ENCODE results near the gene TNS3.

Gene TNS3

DNA sequence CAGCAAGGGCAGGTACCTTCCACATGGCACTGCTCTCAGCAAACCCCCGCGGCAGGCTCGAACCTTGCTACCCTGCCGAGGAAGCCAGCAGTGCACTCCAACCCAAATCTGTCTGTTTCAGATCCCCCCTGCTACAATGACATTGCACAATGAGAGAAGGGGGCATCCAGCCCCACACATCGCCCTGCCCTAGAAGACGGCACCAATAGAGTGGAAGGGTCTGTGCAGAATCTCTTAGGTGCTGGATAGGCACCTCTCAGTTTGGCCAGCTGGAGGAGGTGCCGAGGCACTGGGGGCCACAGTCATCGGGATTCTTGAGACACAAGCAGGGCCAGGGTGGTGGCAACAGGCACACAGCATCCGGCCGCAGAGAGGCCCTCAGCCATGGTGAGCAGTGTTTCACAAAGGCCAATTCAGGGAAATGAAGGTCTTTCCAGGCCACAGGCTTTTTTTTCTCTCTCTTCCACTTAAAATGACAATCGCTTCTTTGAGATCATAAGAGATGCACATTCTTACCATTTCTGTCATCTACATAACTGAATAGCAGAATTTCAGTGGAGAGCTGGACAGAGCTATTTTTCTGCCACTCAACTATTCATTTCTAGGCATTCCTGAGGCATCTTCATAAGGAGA lies 281.3 kb downstream of the TNS3 start:
- Histone ChIP-seq H3K9me3 (ENCODE audit: control insufficient read depth, low read length) (no peaks in the 10 kb centered on the region), H3K9ac (ENCODE audit: low read length) (no peak overlapping the region), H3K27me3 (ENCODE audit: control insufficient read depth in 1 of 2, insufficient read depth in 1 of 2, low read length in 2 of 2) (no peaks in the 10 kb centered on the region), H3K27ac (ENCODE audit: low read length, poor library complexity, severe bottlenecking) (no peak overlapping the region), H2BK15ac (ENCODE audit: low read depth, poor library complexity, severe bottlenecking) (no peak overlapping the region), H2BK120ac (ENCODE audit: low read depth, low read length) (no peak overlapping the region), H3K18ac (ENCODE audit: low read depth in 1 of 2, low read length in 2 of 2) (peak overlapping the region; percentile 19 to 71), H2BK12ac (ENCODE audit: low read length in 2 of 2) (peak overlapping the region in 1 of 2 experiments; percentile 37), H4K91ac (ENCODE audit: low read length) (peak overlapping the region; percentile 44), H3K4me3 (ENCODE audit: insufficient read depth in 1 of 2, low read depth in 1 of 2, low read length in 2 of 2) (no peak overlapping the region), H2AK5ac (ENCODE audit: low read length, severe bottlenecking) (no peak overlapping the region), H2BK5ac (ENCODE audit: low read depth, low read length, poor library complexity, severe bottlenecking) (no peak overlapping the region), H3K4me1 (ENCODE audit: control insufficient read depth, insufficient read depth, low read depth, low read length) (peaks cover 10% of the 10 kb centered on the region), H3K4me2 (ENCODE audit: low read length, poor library complexity, severe bottlenecking) (no peak overlapping the region), H4K8ac (ENCODE audit: low read length) (no peak overlapping the region), H3K79me1 (replicated peaks; ENCODE audit: low read length, poor library complexity, severe bottlenecking) (peaks cover 28% of the 10 kb centered on the region), H3K14ac (ENCODE audit: low read length in 2 of 2) (peak overlapping the region in 1 of 2 experiments; percentile 4), H3K4ac (ENCODE audit: low read depth in 1 of 2, low read length in 2 of 2) (no peak overlapping the region), H3K36me3 (ENCODE audit: control insufficient read depth in 1 of 2, insufficient read depth in 2 of 2, low read depth in 1 of 2, low read length in 2 of 2) (peaks cover 2 to 68% of the 10 kb centered on the region in 2 experiments), H3K23ac (ENCODE audit: low read length in 2 of 2) (no peak overlapping the region), H2AFZ (ENCODE audit: low read depth, low read length) (no peak overlapping the region)
- no peak for DNase-seq
- 98% methylated on average over 11 of the region's 11 CpGs for WGBS

DNA sequence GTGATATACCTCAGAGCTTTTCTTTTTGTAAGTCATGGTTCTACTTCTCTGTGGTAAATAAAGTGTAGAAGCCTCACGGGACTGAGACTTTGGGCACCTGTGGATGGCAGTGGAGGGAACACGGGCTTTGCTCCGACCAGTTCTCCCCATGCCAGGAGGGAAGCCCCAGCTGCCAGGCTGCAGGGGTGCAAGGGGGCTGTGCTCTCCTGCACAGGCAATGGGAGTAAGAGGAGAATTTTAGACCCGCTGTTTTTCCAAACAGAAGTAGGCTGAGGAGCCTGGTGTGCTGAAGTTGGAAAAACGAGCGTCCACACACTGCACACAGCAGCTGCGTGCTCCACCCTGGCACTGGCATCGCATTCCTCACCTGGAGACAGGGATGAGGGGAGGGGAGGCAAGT lies 282.4 kb downstream of the TNS3 start:
- Histone ChIP-seq H3K36me3 (ENCODE audit: control insufficient read depth in 1 of 2, insufficient read depth in 2 of 2, low read depth in 1 of 2, low read length in 2 of 2) (peaks cover 2 to 60% of the 10 kb centered on the region in 2 experiments), H2BK15ac (ENCODE audit: low read depth, poor library complexity, severe bottlenecking) (no peak overlapping the region), H2BK120ac (ENCODE audit: low read depth, low read length) (no peak overlapping the region), H3K23ac (ENCODE audit: low read length in 2 of 2) (no peak overlapping the region), H3K27me3 (ENCODE audit: control insufficient read depth in 1 of 2, insufficient read depth in 1 of 2, low read length in 2 of 2) (no peaks in the 10 kb centered on the region), H3K18ac (ENCODE audit: low read depth in 1 of 2, low read length in 2 of 2) (no peak overlapping the region), H3K9ac (ENCODE audit: low read length) (no peak overlapping the region), H2BK5ac (ENCODE audit: low read depth, low read length, poor library complexity, severe bottlenecking) (no peak overlapping the region), H3K4ac (ENCODE audit: low read depth in 1 of 2, low read length in 2 of 2) (no peak overlapping the region), H3K79me1 (replicated peaks; ENCODE audit: low read length, poor library complexity, severe bottlenecking) (peaks cover 22% of the 10 kb centered on the region), H3K4me3 (ENCODE audit: insufficient read depth in 1 of 2, low read depth in 1 of 2, low read length in 2 of 2) (no peak overlapping the region), H3K4me1 (ENCODE audit: control insufficient read depth, insufficient read depth, low read depth, low read length) (peaks cover 6% of the 10 kb centered on the region), H3K9me3 (ENCODE audit: control insufficient read depth, low read length) (no peaks in the 10 kb centered on the region), H2AFZ (ENCODE audit: low read depth, low read length) (no peak overlapping the region), H2AK5ac (ENCODE audit: low read length, severe bottlenecking) (no peak overlapping the region), H4K8ac (ENCODE audit: low read length) (no peak overlapping the region), H4K91ac (ENCODE audit: low read length) (peak overlapping the region; percentile 64), H3K4me2 (ENCODE audit: low read length, poor library complexity, severe bottlenecking) (no peak overlapping the region), H2BK12ac (ENCODE audit: low read length in 2 of 2) (no peak overlapping the region), H3K14ac (ENCODE audit: low read length in 2 of 2) (peak overlapping the region in 1 of 2 experiments; percentile 85), H3K27ac (ENCODE audit: low read length, poor library complexity, severe bottlenecking) (no peak overlapping the region)
- no peak for DNase-seq
- whole genome bisulfite sequencing = 97% methylated on average over 8 of the region's 8 CpGs

DNA sequence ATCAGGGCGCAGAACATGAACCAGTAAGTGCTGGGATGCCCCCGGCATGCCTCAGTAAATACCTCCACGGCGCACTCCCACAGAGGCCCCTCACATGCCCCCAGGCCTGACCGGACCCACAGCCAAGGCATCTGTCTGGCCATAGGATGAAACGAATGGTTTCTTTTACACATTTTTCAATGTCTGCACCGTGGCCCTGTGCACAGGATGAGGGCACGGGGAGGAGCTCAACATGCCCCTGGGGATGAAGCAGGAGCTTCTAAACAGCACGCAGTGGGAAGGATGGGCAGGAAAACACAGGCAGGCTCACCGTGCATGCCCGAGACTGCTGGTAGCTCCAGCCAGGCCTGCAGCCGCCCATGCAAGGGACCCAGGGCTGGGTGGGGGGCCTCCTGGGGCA lies 283.3 kb downstream of the TNS3 start:
- Histone ChIP-seq H4K8ac (ENCODE audit: low read length) (no peak overlapping the region), H2BK5ac (ENCODE audit: low read depth, low read length, poor library complexity, severe bottlenecking) (no peak overlapping the region), H3K27me3 (ENCODE audit: control insufficient read depth in 1 of 2, insufficient read depth in 1 of 2, low read length in 2 of 2) (no peaks in the 10 kb centered on the region), H3K9ac (ENCODE audit: low read length) (no peak overlapping the region), H3K18ac (ENCODE audit: low read depth in 1 of 2, low read length in 2 of 2) (peak overlapping the region in 1 of 2 experiments; percentile 19), H2BK12ac (ENCODE audit: low read length in 2 of 2) (peak overlapping the region in 1 of 2 experiments; percentile 38), H4K91ac (ENCODE audit: low read length) (no peak overlapping the region), H3K4me1 (ENCODE audit: control insufficient read depth, insufficient read depth, low read depth, low read length) (peaks cover 8% of the 10 kb centered on the region), H2BK15ac (ENCODE audit: low read depth, poor library complexity, severe bottlenecking) (peak overlapping the region; percentile 4), H3K36me3 (ENCODE audit: control insufficient read depth in 1 of 2, insufficient read depth in 2 of 2, low read depth in 1 of 2, low read length in 2 of 2) (peaks cover 2 to 60% of the 10 kb centered on the region in 2 experiments), H3K27ac (ENCODE audit: low read length, poor library complexity, severe bottlenecking) (no peak overlapping the region), H3K4ac (ENCODE audit: low read depth in 1 of 2, low read length in 2 of 2) (no peak overlapping the region), H2AFZ (ENCODE audit: low read depth, low read length) (no peak overlapping the region), H2BK120ac (ENCODE audit: low read depth, low read length) (no peak overlapping the region), H3K4me3 (ENCODE audit: insufficient read depth in 1 of 2, low read depth in 1 of 2, low read length in 2 of 2) (no peak overlapping the region), H3K9me3 (ENCODE audit: control insufficient read depth, low read length) (no peaks in the 10 kb centered on the region), H3K23ac (ENCODE audit: low read length in 2 of 2) (no peak overlapping the region), H3K4me2 (ENCODE audit: low read length, poor library complexity, severe bottlenecking) (no peak overlapping the region), H2AK5ac (ENCODE audit: low read length, severe bottlenecking) (no peak overlapping the region), H3K14ac (ENCODE audit: low read length in 2 of 2) (peak overlapping the region in 1 of 2 experiments; percentile 74), H3K79me1 (replicated peaks; ENCODE audit: low read length, poor library complexity, severe bottlenecking) (peaks cover 21% of the 10 kb centered on the region)
- WGBS = 91% methylated on average over 12 of the region's 12 CpGs
- DNase-seq = no peak

DNA sequence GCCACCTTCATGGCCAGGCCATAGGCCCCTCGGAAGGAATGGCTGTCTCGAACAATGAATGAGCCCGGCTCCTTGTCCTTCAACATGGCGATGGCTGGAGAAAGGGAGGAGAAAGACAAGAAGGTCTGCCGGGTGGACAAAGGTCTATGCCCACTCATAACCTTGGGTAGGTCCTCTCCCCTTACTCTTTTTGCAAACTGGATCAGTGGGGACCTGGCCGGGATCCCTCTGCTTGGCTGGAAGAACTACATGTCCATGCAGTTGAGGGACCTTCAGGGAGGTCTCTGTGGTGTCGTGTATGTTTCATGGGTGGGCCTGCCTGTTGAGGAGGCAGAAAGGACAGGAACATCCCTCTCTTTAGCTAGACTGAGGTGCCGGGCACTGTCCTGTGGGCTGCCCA lies 284.8 kb downstream of the TNS3 start:
- no peaks in the 10 kb centered on the region for H3K9me3 ChIP-seq (ENCODE audit: control insufficient read depth, low read length)
- H2AFZ ChIP-seq (ENCODE audit: low read depth, low read length) = no peak overlapping the region
- WGBS = 97% methylated on average over 8 of the region's 8 CpGs
- peaks cover 13% of the 10 kb centered on the region for H3K79me1 ChIP-seq (replicated peaks; ENCODE audit: low read length, poor library complexity, severe bottlenecking)
- no peak overlapping the region for H2BK15ac ChIP-seq (ENCODE audit: low read depth, poor library complexity, severe bottlenecking)
- H4K8ac ChIP-seq (ENCODE audit: low read length) = no peak overlapping the region
- no peak overlapping the region for H3K4ac ChIP-seq (ENCODE audit: low read depth in 1 of 2, low read length in 2 of 2)
- H3K4me3 ChIP-seq (ENCODE audit: insufficient read depth in 1 of 2, low read depth in 1 of 2, low read length in 2 of 2) = no peak overlapping the region
- no peak overlapping the region for H3K23ac ChIP-seq (ENCODE audit: low read length in 2 of 2)
- H3K36me3 ChIP-seq (ENCODE audit: control insufficient read depth in 1 of 2, insufficient read depth in 2 of 2, low read depth in 1 of 2, low read length in 2 of 2) = peaks cover 10 to 54% of the 10 kb centered on the region in 2 experiments
- H3K4me1 ChIP-seq (ENCODE audit: control insufficient read depth, insufficient read depth, low read depth, low read length) = peaks cover 9% of the 10 kb centered on the region
- H3K27ac ChIP-seq (ENCODE audit: low read length, poor library complexity, severe bottlenecking) = no peak overlapping the region
- H2BK12ac ChIP-seq (ENCODE audit: low read length in 2 of 2) = no peak overlapping the region
- no peak overlapping the region for H2BK120ac ChIP-seq (ENCODE audit: low read depth, low read length)
- H3K9ac ChIP-seq (ENCODE audit: low read length) = no peak overlapping the region
- no peak for DNase-seq
- no peak overlapping the region for H2BK5ac ChIP-seq (ENCODE audit: low read depth, low read length, poor library complexity, severe bottlenecking)
- no peak overlapping the region for H3K14ac ChIP-seq (ENCODE audit: low read length in 2 of 2)
- no peaks in the 10 kb centered on the region for H3K27me3 ChIP-seq (ENCODE audit: control insufficient read depth in 1 of 2, insufficient read depth in 1 of 2, low read length in 2 of 2)
- H3K18ac ChIP-seq (ENCODE audit: low read depth in 1 of 2, low read length in 2 of 2) = no peak overlapping the region
- H4K91ac ChIP-seq (ENCODE audit: low read length) = peak overlapping the region; percentile 32
- H3K4me2 ChIP-seq (ENCODE audit: low read length, poor library complexity, severe bottlenecking) = no peak overlapping the region
- H2AK5ac ChIP-seq (ENCODE audit: low read length, severe bottlenecking) = no peak overlapping the region

All from mesenchymal stem cell (in vitro differentiated cells and primary cell).